GM12872 (cell line): ENCODE measurements around the gene MLIP.

Source experiments
- TF ChIP-seq, protein P1 (sequence below): IDR thresholded peaks from 3 replicates; pipeline ENCODE4 v1.5.1; 2011; ENCODE audit warnings: low read depth, mild to moderate bottlenecking, low read length, moderate library complexity; ENCODE audit not compliant: insufficient read depth

The MLIP gene

DNA sequence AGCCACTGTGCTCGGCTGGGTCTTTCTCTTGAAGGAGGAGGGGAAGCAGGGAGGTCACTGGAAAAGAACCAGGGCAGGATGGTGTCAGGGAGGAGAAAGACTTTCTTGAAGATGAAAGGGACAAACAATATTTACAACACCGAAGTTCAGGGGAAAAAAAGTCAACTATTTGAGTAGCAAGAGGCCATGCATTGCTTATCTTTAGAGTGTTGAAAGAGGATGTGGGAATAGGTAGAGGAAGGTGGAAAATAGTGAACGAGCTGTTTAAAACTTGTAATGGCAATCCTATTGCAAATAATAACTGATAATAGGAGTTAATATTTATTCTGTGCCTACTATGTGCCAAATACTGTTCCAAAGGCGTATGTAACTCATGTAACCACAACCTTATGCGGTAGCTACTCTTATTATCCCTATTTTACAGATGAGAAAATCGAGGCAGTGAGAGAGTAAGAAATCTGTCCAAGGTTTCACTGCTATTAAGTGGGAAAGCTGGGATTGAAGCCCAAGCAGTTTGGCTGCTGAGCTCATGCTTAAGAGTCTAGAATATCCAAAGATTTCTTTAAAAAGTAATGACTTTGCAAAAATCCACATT is 12.7 kb upstream of the MLIP start:
- TF ChIP-seq, protein P1, sequence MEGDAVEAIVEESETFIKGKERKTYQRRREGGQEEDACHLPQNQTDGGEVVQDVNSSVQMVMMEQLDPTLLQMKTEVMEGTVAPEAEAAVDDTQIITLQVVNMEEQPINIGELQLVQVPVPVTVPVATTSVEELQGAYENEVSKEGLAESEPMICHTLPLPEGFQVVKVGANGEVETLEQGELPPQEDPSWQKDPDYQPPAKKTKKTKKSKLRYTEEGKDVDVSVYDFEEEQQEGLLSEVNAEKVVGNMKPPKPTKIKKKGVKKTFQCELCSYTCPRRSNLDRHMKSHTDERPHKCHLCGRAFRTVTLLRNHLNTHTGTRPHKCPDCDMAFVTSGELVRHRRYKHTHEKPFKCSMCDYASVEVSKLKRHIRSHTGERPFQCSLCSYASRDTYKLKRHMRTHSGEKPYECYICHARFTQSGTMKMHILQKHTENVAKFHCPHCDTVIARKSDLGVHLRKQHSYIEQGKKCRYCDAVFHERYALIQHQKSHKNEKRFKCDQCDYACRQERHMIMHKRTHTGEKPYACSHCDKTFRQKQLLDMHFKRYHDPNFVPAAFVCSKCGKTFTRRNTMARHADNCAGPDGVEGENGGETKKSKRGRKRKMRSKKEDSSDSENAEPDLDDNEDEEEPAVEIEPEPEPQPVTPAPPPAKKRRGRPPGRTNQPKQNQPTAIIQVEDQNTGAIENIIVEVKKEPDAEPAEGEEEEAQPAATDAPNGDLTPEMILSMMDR = no peak

GRCh38 chr6:54099225-54099624 is 12.0 kb upstream of the MLIP start:
- TF ChIP-seq, protein P1 = no peak

- TF ChIP-seq, protein P1 = no peak
Measured at GRCh38 chr6:54100411-54101006, 10.7 kb upstream of the MLIP start.

DNA sequence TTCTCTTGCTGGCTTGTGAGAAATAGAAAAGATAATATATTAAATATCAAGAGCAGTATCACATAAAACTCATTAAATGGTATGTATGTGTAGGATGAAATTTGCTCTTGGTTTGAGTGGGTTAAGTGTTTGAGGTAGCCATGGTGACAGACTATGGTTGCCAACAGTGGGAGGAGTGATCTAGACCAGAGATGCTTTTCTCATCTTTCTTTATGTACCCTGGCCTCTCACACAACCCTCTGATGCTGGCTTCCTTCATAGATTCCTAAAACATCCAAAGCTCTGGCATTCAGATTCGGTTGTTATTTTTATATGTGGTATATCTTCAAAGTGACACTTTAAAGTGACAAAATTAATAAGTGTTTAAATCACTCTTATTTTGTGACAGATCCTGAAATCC is 9.0 kb upstream of the MLIP start:
- TF ChIP-seq, protein P1 = no peak

DNA sequence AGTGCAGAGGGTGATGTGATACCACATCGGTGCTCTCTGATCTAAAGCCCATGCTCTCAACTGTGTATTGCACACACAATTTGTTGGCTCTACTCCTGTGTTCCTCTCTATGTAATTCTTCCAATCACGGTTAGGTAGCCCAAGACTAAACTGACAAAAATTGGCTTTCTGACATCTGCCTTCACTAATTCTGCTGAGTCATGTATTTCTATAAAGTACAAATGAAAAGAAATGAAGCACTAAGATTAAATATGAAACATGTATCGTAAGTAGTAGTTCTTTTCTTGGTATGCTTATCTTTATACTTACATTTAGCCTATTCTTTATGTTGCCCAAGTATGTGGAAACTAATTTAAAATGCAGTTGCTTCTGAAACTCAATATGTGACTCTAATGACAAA is 7.7 kb upstream of the MLIP start:
- TF ChIP-seq, protein P1 = no peak

- TF ChIP-seq, protein P1 = no peak
Measured at GRCh38 chr6:54106727-54107126, 4.5 kb upstream of the MLIP start.

- TF ChIP-seq, protein P1 = no peak
Measured at GRCh38 chr6:54107470-54108090, 3.7 kb upstream of the MLIP start.
